CD4-positive, alpha-beta T cell treated with Interleukin-4 for 4 hours (primary cell): ENCODE results near the gene CLEC6A.
"Not testable (repeated sequence)": the region's sequence is repeated elsewhere in the genome, so short reads cannot be mapped to it uniquely, and the experiment has no call there.

Source experiments
- DNase-seq: peaks from one replicate; pipeline ENCODE4 v3.0.0-alpha.2; 2020

Gene CLEC6A

DNA sequence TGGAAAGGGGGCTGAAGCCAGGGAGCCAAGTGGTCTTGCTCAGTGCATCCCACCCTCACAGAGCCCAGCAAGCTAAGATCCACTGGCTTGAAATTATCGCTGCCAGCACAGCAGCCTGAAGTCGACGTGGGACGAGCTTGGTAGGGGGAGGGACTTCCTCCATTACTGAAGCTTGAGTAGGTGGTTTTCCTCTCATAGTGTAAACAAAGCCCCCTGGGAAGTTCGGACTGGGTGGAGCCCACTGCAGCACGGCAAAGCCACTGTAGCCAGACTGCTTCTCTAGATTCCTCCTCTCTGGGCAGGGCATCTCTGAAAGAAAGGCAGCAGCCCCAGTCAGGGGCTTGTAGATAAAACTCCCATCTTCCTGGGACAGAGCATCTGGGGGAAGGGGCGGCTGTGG, 40.3 kb downstream of the CLEC6A start:
- DNase-seq = not testable (repeated sequence)

DNA sequence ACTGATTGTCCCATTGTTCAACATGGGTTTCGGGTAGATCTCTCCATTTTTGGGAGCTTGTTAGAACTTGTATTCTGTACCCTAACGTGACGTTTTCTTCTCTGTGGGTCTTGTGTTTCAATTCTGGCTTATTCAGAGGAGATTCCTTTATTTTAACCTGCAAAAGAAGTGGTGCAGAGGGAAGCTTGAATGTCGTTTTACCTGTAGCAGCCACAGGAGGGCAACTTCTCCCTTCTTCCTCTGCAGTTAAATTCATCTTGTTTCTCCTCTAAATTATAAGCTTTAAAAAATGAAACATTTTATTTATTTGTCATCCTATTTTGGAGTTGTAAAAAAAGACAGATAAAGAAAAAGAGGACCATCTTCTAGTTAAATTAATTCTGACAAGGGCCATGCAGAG, 43.9 kb downstream of the CLEC6A start:
- no peak for DNase-seq

DNA sequence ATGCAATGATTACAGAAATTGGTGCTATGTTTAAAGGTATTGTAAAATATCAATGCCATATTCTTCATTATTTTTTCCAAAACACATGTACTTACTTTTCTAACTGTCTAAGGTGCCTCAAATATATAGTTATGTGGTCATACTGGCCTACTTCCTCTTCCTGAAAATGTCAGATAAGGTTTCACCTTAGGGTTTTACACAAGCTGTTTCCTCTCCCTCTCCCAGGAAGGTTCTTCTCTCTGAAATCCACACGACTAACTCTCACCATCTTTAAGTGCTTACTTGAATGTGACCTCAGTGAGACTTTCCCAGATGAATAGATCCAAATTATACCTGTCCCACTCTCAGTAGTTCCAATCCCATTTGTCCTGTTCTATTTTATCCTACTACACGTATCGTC, 46.0 kb downstream of the CLEC6A start:
- DNase-seq = no peak

DNA sequence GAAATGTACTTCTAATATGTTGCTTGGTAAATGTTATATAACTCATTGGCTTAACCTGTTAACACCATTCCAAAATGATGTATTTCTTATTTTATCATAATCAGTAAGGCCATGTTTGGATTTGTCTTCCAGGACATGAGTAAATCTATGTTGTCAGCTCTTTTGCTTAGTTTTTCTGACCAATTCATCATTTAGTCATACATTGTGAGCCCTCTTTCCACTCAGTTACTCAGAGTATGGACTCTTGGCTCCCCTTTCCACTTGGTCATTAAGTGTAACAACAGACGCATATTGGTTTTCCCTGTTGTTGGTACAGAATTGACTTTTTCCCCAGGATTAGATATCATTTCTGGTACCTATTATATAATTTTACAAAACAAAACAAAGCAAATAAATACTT, 48.6 kb downstream of the CLEC6A start:
- no peak for DNase-seq

DNA sequence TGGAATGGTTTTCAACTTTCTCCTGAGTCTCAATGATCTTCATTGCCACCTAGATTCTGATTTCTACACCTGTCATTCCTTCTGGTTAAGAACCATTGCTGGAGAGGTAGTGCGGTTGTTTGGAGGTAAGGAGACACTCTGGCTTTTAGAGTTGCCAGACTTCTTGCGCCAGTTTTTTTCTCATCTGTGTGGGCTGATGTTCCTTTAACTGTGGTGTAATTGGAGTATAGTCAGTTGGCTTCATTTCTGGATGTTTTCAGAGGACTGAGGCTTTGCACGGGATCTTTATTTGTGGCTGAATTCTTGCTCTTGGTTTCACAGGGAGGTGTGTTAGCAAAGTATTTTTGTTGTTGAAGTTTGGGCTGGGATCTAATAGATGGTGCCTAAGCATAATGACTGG, 51.8 kb downstream of the CLEC6A start:
- no peak for DNase-seq

DNA sequence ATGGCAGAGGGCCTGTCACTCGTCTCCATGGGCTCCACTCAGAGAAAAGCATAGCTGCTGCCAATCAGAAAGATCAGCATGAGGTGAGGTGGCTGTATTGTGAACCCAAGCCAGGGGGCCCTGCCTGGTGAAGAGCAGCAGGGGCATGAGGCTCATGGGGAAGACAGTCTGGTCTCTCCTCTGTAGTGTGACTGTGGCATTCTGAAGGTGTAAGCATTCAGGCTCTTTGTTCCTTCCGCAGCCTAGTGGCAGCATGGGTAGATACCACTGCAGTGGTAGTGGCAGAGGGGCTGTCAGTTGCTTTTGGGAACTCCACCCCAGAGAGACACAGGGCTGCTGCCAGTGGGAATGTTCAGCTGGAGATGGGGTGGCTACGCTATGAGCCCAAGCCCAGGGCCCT, 52.5 kb downstream of the CLEC6A start:
- DNase-seq = no peak

DNA sequence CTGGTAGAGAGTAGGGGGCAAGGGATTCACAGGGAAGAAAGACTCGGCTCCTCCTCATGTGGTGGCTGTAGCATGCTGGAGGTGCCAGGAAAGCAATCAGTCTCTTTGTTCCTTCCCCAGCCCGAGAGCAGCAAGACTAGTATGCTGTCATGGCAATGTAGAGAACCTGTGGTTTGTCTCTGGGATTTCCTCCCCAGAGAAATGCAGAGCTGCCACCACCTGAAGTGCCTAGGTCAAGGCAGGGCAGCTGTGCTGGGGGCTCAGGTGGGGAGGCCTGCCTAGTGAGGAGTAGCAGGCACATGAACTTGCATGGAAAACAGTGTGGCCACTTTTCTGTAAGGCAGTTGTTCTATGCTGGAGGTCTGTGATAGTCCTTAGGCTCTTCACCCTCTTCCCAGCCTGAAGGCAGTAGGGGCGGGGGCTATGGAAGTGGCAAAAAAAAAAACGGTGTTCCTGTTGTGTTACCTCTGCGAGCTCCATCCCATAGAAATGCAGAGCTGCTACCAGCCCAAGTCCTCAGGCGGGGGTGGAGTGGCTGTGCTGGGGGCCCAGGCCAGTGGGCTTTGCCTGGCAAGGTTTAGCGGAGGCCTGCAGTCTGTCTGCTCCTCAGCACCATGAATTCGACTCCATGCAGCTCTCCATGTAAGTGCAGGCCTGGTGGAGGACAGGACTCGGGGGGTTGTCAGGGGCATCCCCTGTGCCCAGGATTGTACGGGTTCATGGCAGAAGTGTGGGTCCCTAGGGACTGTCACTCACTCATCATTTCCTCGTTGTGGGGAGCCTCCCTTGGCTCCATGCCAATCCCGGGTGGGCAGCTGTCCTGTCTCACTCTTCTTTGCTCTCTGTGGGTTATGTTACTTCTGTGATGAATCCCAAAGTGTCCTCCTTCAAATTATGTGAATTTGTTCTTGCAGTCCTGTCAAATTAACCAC, 53.4 kb downstream of the CLEC6A start:
- no peak for DNase-seq

DNA sequence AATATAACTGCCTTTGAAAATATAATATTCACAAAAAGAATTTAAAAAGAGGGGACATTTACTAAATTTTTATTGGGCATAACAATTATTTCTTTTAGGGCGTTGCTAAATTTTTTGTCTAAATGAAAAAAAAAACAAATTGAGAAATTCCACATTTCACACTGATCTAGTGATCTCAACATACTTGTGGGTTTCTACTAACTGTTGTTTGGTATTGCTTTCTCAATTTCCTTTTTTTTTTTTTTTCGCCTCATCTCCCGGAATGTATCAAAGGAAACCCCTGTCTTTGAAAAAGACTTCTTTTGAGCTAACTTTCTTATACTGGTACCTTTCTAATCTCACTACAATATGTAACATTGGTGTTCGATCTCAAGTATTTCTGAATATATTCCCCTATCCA, 57.5 kb downstream of the CLEC6A start, which contains the start of gene CLEC4D:
TSS of gene CLEC4D (plus strand) at position 248 of the 400 bp plus-strand sequence. CDS start 230 bp downstream, outside the sequence.
- no peak for DNase-seq

DNA sequence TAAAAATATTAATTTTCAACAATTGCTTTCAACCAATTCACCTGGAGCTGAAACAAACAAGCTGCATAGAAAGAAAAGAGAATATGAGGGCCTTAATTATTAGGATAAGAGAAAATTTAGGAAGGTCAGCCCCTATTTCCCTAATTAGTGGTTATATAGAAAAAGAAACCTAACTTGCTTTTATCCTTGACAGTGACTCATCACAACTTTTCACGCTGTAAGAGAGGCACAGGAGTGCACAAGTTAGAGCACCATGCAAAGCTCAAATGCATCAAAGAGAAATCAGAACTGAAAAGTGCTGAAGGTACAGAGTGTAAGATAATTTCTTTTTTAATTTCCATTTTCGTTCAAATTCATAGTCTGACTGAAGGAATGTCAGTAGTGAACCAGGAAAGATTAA, 62.2 kb downstream of the CLEC6A start:
- no peak for DNase-seq

DNA sequence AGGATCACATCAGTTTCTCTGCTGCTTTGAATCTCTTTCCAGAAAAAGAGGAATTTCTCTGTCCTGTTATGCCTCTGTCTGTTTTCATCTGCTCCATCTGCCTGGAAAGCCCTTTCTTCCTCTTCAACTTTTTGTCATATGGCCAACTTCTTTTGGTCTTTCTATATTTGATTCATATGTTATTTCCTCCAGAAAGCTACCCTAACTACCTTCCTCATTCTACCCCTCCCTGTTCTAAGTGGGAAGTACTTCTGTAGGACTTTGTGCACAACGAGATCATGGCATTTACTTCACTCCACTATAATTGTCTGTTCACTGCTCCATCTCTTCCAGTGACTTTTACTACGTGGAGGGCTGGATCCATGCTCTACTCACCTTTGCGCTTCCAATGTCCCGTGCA, 63.4 kb downstream of the CLEC6A start:
- DNase-seq = no peak

DNA sequence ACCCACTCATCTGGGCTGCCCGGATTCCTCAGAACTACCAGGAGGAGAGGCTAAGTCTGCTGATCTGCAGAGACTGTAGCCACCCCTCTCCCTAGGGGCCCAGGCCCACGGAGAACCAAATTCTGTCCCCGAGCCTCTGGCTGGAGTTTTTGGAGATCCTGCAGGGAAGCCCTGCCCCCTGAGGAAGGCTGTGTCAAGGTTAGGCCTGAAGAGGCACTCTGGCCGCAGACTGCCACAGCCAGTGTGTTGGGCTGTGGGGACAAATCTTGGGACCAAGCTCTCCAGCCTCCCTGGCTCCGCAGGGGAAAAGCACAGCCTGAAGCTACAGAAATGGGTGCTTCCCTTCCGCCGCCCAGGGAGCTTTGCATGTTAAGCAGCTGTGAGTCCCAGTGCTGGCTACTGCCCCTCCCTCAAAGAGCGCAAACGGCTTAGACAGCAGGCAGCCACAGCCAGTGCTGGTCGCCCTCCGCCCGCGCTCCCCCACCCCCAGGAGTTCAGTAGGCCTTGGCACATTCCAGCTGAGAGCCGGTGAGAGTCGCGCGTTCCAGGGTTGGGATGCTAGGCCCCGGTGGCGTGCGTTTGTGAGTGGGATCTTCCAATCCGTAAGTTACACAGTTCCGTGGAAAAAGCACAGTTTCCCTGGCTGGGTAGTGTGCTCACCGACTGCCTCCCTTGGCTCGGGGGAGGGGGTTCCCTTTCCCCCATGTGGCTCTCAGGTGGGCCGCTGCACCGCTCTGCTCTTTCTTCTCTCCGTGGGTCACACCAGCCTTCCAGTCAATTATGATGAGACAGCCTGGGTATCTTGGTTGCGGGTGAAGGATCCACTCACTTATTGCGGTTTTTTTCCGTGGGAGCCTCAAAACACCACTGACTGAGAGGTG, 71.7 kb downstream of the CLEC6A start:
- no peak for DNase-seq
